OCI-LY7 (cell line): ENCODE measurements around the gene AKT1. TPM values are rescaled to one million over a fixed set of nuclear protein-coding genes. Genes with fewer than 3 reads are reported as not detected.

Experiments
- BruUV-seq: library from RNA; stranded (reverse); fragments of 400-500 nt; replicated peaks from 2 replicates; lab custom pipeline; 2021; lab: Mats Ljungman, UMichigan
- CTCF ChIA-PET: fragments of 300-600 bp; sonication (Branson Sonifier 250); formaldehyde crosslinking; loops from one replicate; lab custom pipeline; 2022; ENCODE audit warnings: antibody characterized with exemption; ENCODE audit not compliant: unreplicated experiment; lab: Charles Lee
- POLR2A ChIA-PET: fragments of 300-600 bp; sonication (Branson Sonifier 250); formaldehyde crosslinking; loops from one replicate; lab custom pipeline; 2022; ENCODE audit warnings: antibody characterized with exemption; lab: Charles Lee
- DNase-seq: peaks from one replicate; pipeline ENCODE4 v3.0.0-alpha.2; 2015; ENCODE audit warnings: low spot score
- H2AFZ ChIP-seq: fragments of 200-600 bp; sonication (generic), shearing (Covaris generic); 2 replicates; pipeline ENCODE4 v1.6.1; 2014; ENCODE audit warnings: mild to moderate bottlenecking, antibody characterized with exemption, low read length, moderate library complexity
- H3K27ac ChIP-seq: fragments of 200-600 bp; sonication (generic); 2 replicates; pipeline ENCODE4 v1.5.1; 2014; ENCODE audit warnings: mixed run types, low read depth, mild to moderate bottlenecking, moderate library complexity, low read length, inconsistent platforms; ENCODE audit not compliant: poor library complexity, severe bottlenecking
- H3K36me3 ChIP-seq: fragments of 200-600 bp; sonication (generic); 2 replicates; pipeline ENCODE4 v1.6.1; 2014; ENCODE audit warnings: mild to moderate bottlenecking, antibody characterized with exemption, low read length, moderate library complexity, mixed read lengths; ENCODE audit not compliant: insufficient read depth
- H3K4me1 ChIP-seq: fragments of 200-600 bp; sonication (generic); 2 replicates; pipeline ENCODE4 v1.5.1; 2014; ENCODE audit warnings: mild to moderate bottlenecking, low read length; ENCODE audit not compliant: insufficient read depth, poor library complexity, severe bottlenecking
- H3K4me2 ChIP-seq: fragments of 200-600 bp; sonication (generic); 2 replicates; pipeline ENCODE4 v1.6.1; 2014; ENCODE audit warnings: mild to moderate bottlenecking, low read length
- H3K4me3 ChIP-seq: fragments of 200-600 bp; sonication (generic); 2 replicates; pipeline ENCODE4 v1.5.1; 2014; ENCODE audit warnings: mild to moderate bottlenecking, low read depth, low read length; ENCODE audit not compliant: poor library complexity, severe bottlenecking
- H3K79me2 ChIP-seq: fragments of 200-600 bp; sonication (generic); 2 replicates; pipeline ENCODE4 v1.6.1; 2016; ENCODE audit warnings: low read depth, mild to moderate bottlenecking, low read length, moderate library complexity, mixed read lengths; ENCODE audit not compliant: insufficient read depth
- H3K9me2 ChIP-seq: fragments of 200-600 bp; sonication (generic); 2 replicates; pipeline ENCODE4 v1.6.1; 2016; ENCODE audit warnings: mild to moderate bottlenecking, low read length, mixed read lengths; ENCODE audit not compliant: insufficient read depth
- H3K9me3 ChIP-seq: fragments of 200-600 bp; sonication (generic); 2 replicates; pipeline ENCODE4 v1.6.1; 2014; ENCODE audit warnings: mild to moderate bottlenecking, mixed run types, low read length, mixed read lengths
- H4K20me1 ChIP-seq: fragments of 200-600 bp; sonication (generic); 2 replicates; pipeline ENCODE4 v1.6.1; 2014; ENCODE audit warnings: mild to moderate bottlenecking, antibody characterized with exemption, low read length, moderate library complexity, mixed read lengths; ENCODE audit not compliant: insufficient read depth
- EZH2phosphoT487 ChIP-seq: fragments of 200-600 bp; sonication (generic); IDR thresholded peaks from 2 replicates; pipeline ENCODE4 v1.6.1; 2018; ENCODE audit warnings: low read depth, borderline replicate concordance, mild to moderate bottlenecking, mixed run types, antibody characterized with exemption, low read length, moderate library complexity, mixed read lengths
- intact Hi-C: fragments of 100-400 bp; cut with micrococcal nuclease; formaldehyde crosslinking; loops from one replicate; pipeline ENCODE4 v1.10.0; 2022; ENCODE audit not compliant: unreplicated experiment
- total RNA-seq, 2 experiments: library from RNA; depleted of rRNA in 1 of 2; stranded (reverse); fragments of >200 nt in 1 of 2; shearing (Covaris generic) in 1 of 2; gene quantifications; 2 replicates each; pipeline ENCODE4 v1.2.3, GENCODE V29; 2014 to 2022
- TF ChIP-seq, protein P1 (sequence below): fragments of 200-600 bp; sonication (generic); conservative IDR thresholded peaks from 2 replicates; pipeline ENCODE4 v1.5.1; 2014; ENCODE audit warnings: mild to moderate bottlenecking, antibody characterized with exemption, low read length, moderate library complexity, mixed read lengths

The AKT1 gene
- total RNA-seq, 2 experiments from 2014 or later = 75.4 to 108 TPM

DNA sequence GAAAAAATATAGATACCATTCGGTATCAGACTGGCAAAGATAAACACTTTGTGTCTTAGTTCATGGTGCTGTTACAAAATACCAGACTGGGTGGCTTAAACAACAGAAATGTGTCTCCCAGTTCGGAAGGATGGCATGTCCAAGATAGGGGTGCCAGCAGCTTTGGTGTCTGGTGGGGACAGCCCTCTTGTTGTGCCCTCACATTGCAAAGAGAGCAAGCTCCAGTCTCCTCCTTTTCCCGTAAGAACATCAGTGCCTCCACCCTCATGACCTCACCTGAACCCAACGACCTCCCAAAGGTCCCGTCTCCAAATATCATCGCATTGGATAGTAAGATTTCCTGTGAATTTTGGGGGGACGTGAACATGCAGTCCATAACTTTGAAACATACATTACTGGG, 17.7 kb upstream of the AKT1 start:
- Histone ChIP-seq H3K9me3 (no peaks in the 10 kb centered on the region), H3K79me2 (peaks cover 21% of the 10 kb centered on the region; the same call in 1 of the 2 replicates), H3K4me3 (no peak overlapping the region), H3K4me1 (peaks cover 19% of the 10 kb centered on the region), H3K4me2 (no peak overlapping the region), H3K9me2 (no peaks in the 10 kb centered on the region), H4K20me1 (0 out of 2 replicates have a peak, but pooled peaks cover 5% of the 10 kb centered on the region), H2AFZ (no peak overlapping the region), H3K36me3 (peaks cover 7% of the 10 kb centered on the region), H3K27ac (no peak overlapping the region)
- TF ChIP-seq EZH2phosphoT487 = no peak
- TF ChIP-seq, protein P1, sequence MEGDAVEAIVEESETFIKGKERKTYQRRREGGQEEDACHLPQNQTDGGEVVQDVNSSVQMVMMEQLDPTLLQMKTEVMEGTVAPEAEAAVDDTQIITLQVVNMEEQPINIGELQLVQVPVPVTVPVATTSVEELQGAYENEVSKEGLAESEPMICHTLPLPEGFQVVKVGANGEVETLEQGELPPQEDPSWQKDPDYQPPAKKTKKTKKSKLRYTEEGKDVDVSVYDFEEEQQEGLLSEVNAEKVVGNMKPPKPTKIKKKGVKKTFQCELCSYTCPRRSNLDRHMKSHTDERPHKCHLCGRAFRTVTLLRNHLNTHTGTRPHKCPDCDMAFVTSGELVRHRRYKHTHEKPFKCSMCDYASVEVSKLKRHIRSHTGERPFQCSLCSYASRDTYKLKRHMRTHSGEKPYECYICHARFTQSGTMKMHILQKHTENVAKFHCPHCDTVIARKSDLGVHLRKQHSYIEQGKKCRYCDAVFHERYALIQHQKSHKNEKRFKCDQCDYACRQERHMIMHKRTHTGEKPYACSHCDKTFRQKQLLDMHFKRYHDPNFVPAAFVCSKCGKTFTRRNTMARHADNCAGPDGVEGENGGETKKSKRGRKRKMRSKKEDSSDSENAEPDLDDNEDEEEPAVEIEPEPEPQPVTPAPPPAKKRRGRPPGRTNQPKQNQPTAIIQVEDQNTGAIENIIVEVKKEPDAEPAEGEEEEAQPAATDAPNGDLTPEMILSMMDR = no peak
- intact Hi-C loops = no loop called here
- no peak for DNase-seq
- ChIA-PET CTCF (no interaction called here), POLR2A (no interaction called here)
- BruUV-seq = no TSS peak

GRCh38 chr14:104810316-104810715, 14.8 kb upstream of the AKT1 start:
- H3K36me3 ChIP-seq = no peaks in the 10 kb centered on the region
- ChIA-PET POLR2A (no interaction called here), CTCF (no interaction called here)
- TF ChIP-seq, protein P1 = no peak
- no peak for TF ChIP-seq EZH2phosphoT487
- H2AFZ ChIP-seq = no peak overlapping the region
- no peak for DNase-seq
- H3K4me3 ChIP-seq = no peak overlapping the region
- H3K9me3 ChIP-seq = no peaks in the 10 kb centered on the region
- H3K27ac ChIP-seq = no peak overlapping the region
- no peak overlapping the region for H3K4me2 ChIP-seq
- peaks cover 11% of the 10 kb centered on the region; the same call in 1 of the 2 replicates for H3K79me2 ChIP-seq
- peaks cover 11% of the 10 kb centered on the region for H3K4me1 ChIP-seq
- intact Hi-C loops = no loop called here
- H4K20me1 ChIP-seq = 0 out of 2 replicates have a peak, but pooled peaks cover 5% of the 10 kb centered on the region
- BruUV-seq = no TSS peak
- H3K9me2 ChIP-seq = no peaks in the 10 kb centered on the region

DNA sequence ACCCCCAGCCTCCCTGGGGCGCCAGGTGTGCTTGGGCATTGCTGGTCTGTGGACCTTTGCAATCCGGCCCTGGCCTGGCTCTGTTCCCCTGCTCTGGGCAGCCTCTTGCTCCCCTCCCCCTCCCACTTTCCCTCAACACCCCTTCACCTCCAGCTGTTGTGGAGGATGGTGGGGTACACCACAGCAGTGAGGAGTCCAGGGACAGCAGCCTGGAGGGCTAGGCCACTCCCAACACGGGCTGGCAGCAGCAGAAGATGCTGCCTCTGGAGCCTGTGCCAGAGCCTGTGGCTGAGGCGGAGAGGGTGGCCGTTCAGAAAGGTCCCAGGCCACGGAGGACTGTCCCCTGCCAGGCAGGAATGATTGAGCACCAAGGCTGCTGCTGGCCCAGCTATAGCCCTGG, 12.9 kb upstream of the AKT1 start:
- ChIA-PET POLR2A (no interaction called here), CTCF (no interaction called here)
- no peak for DNase-seq
- Histone ChIP-seq H3K4me3 (no peak overlapping the region), H3K4me1 (peaks cover 9% of the 10 kb centered on the region), H3K9me3 (no peaks in the 10 kb centered on the region), H3K36me3 (no peaks in the 10 kb centered on the region), H3K9me2 (no peaks in the 10 kb centered on the region), H3K27ac (no peak overlapping the region), H4K20me1 (no peaks in the 10 kb centered on the region), H3K79me2 (no peaks in the 10 kb centered on the region), H2AFZ (no peak overlapping the region), H3K4me2 (no peak overlapping the region)
- intact Hi-C loops = no loop called here
- no peak for TF ChIP-seq EZH2phosphoT487
- TF ChIP-seq, protein P1 = no peak
- no TSS peak for BruUV-seq
